H9 (cell line): ENCODE measurements around the gene RERE. TPM values are rescaled to one million over a fixed set of nuclear protein-coding genes. Genes with fewer than 3 reads are reported as not detected.

Source experiments
- DNase-seq: peaks from one replicate; pipeline ENCODE4 v3.0.0-alpha.2; 2017
- H2AFZ ChIP-seq: one replicate; pipeline ENCODE4 v1.6.1; 2013; ENCODE audit warnings: mild to moderate bottlenecking, low read length, control low read depth, moderate library complexity
- H2AK5ac ChIP-seq: 2 replicates; pipeline ENCODE4 v1.6.1; 2013; ENCODE audit warnings: low read length, control low read depth, mixed read lengths; ENCODE audit not compliant: insufficient read length
- H2BK120ac ChIP-seq: one replicate; pipeline ENCODE4 v1.6.1; 2013; ENCODE audit warnings: low read depth, mild to moderate bottlenecking, low read length, control low read depth, inconsistent platforms; ENCODE audit not compliant: poor library complexity, severe bottlenecking
- H2BK12ac ChIP-seq: 2 replicates; pipeline ENCODE4 v1.6.1; 2013; ENCODE audit warnings: low read length, control low read depth, mixed read lengths, low read depth; ENCODE audit not compliant: insufficient read length
- H2BK15ac ChIP-seq: 2 replicates; pipeline ENCODE4 v1.6.1; 2013; ENCODE audit warnings: low read depth, low read length, control low read depth
- H2BK20ac ChIP-seq: one replicate; pipeline ENCODE4 v1.6.1; 2013; ENCODE audit warnings: low read depth, mild to moderate bottlenecking, low read length, control low read depth, inconsistent platforms; ENCODE audit not compliant: poor library complexity, severe bottlenecking
- H2BK5ac ChIP-seq: 2 replicates; pipeline ENCODE4 v1.6.1; 2013; ENCODE audit warnings: low read length, control low read depth, mixed read lengths; ENCODE audit not compliant: insufficient read length
- H3K14ac ChIP-seq: 2 replicates; pipeline ENCODE4 v1.6.1; 2013; ENCODE audit warnings: low read length, control low read depth; ENCODE audit not compliant: insufficient read depth
- H3K18ac ChIP-seq: 2 replicates; pipeline ENCODE4 v1.6.1; 2013; ENCODE audit warnings: low read depth, mild to moderate bottlenecking, mixed read lengths, low read length, control low read depth; ENCODE audit not compliant: insufficient read length
- H3K23ac ChIP-seq: 2 replicates; pipeline ENCODE4 v1.6.1; 2013; ENCODE audit warnings: low read length, control low read depth, mixed read lengths, low read depth; ENCODE audit not compliant: insufficient read length
- H3K23me2 ChIP-seq: 2 replicates; pipeline ENCODE4 v1.6.1; 2013; ENCODE audit warnings: low read depth, mild to moderate bottlenecking, mixed read lengths, low read length, control low read depth; ENCODE audit not compliant: insufficient read length, poor library complexity, severe bottlenecking
- H3K27ac ChIP-seq: 2 replicates; pipeline ENCODE4 v1.5.1; 2013; ENCODE audit warnings: low read length, control low read depth, mixed read lengths, low read depth; ENCODE audit not compliant: insufficient read length
- H3K27me3 ChIP-seq: 2 replicates; pipeline ENCODE4 v1.6.1; 2013; ENCODE audit warnings: low read length, control low read depth, inconsistent platforms; ENCODE audit not compliant: insufficient read depth
- H3K4ac ChIP-seq: 2 replicates; pipeline ENCODE4 v1.6.1; 2013; ENCODE audit warnings: low read depth, mild to moderate bottlenecking, control low read depth, inconsistent platforms, low read length, moderate library complexity
- H3K4me1 ChIP-seq: 2 replicates; pipeline ENCODE4 v1.6.1; 2013; ENCODE audit warnings: low read length, control low read depth, inconsistent platforms; ENCODE audit not compliant: insufficient read depth
- H3K4me2 ChIP-seq: 2 replicates; pipeline ENCODE4 v1.6.1; 2013; ENCODE audit warnings: low read length, control low read depth, mixed read lengths; ENCODE audit not compliant: insufficient read length, insufficient read depth
- H3K56ac ChIP-seq: 2 replicates; pipeline ENCODE4 v1.6.1; 2013; ENCODE audit warnings: low read depth, mild to moderate bottlenecking, mixed read lengths, low read length, control low read depth; ENCODE audit not compliant: insufficient read length
- H3K79me1 ChIP-seq: 2 replicates; pipeline ENCODE4 v1.6.1; 2013; ENCODE audit warnings: low read depth, mild to moderate bottlenecking, moderate library complexity, low read length, control low read depth, inconsistent platforms; ENCODE audit not compliant: insufficient read depth, poor library complexity, severe bottlenecking
- H3K79me2 ChIP-seq: 2 replicates; pipeline ENCODE4 v1.6.1; 2013; ENCODE audit warnings: low read length, control low read depth, inconsistent platforms; ENCODE audit not compliant: insufficient read depth
- H3K9ac ChIP-seq: 2 replicates; pipeline ENCODE4 v1.6.1; 2013; ENCODE audit warnings: low read length, control low read depth, mixed read lengths; ENCODE audit not compliant: insufficient read length; ENCODE audit errors: extremely low read depth
- H3K9me3 ChIP-seq: one replicate; pipeline ENCODE4 v1.6.1; 2013; ENCODE audit warnings: low read depth, low read length, inconsistent platforms; ENCODE audit not compliant: control insufficient read depth
- H3T11ph ChIP-seq: one replicate; pipeline ENCODE4 v1.6.1; 2013; ENCODE audit warnings: mild to moderate bottlenecking, low read length, control low read depth, inconsistent platforms
- H4K20me1 ChIP-seq: one replicate; pipeline ENCODE4 v1.6.1; 2013; ENCODE audit not compliant: control insufficient read depth, insufficient read length, insufficient read depth
- H4K5ac ChIP-seq: 2 replicates; pipeline ENCODE4 v1.6.1; 2013; ENCODE audit warnings: low read depth, mild to moderate bottlenecking, mixed read lengths, low read length, control low read depth; ENCODE audit not compliant: insufficient read length
- H4K8ac ChIP-seq: replicated peaks from 2 replicates; pipeline ENCODE4 v1.6.1; 2013; ENCODE audit warnings: low read length, control low read depth, mixed read lengths, low read depth; ENCODE audit not compliant: insufficient read length
- H4K91ac ChIP-seq: 2 replicates; pipeline ENCODE4 v1.6.1; 2013; ENCODE audit warnings: low read depth, mild to moderate bottlenecking, moderate library complexity, mixed read lengths, low read length, control low read depth; ENCODE audit not compliant: insufficient read length
- H3K27ac Mint-ChIP-seq, 3 experiments: 2 replicates in 2 of 3; 3 replicates in 1 of 3; pipeline ENCODE4 v1.8.0; 2020 to 2021; ENCODE audit warnings: mixed read lengths in 3 of 3, mild to moderate bottlenecking in 1 of 3, moderate library complexity in 1 of 3
- H3K27me3 Mint-ChIP-seq: 2 replicates; pipeline ENCODE4 v1.8.0; 2021; ENCODE audit warnings: low read depth, mild to moderate bottlenecking, moderate library complexity, mixed read lengths
- H3K36me3 Mint-ChIP-seq, 3 experiments: 2 replicates in 2 of 3; 3 replicates in 1 of 3; pipeline ENCODE4 v1.8.0; 2020 to 2021; ENCODE audit warnings: low read depth in 3 of 3, mixed read lengths in 3 of 3; ENCODE audit not compliant: insufficient read depth in 1 of 3
- H3K4me1 Mint-ChIP-seq, 2 experiments: 2 replicates each; pipeline ENCODE4 v1.8.0; 2020; ENCODE audit warnings: mixed read lengths in 2 of 2
- H3K4me3 Mint-ChIP-seq, 2 experiments: 2 replicates in 1 of 2; 3 replicates in 1 of 2; pipeline ENCODE4 v1.8.0; 2020 to 2021; ENCODE audit warnings: mild to moderate bottlenecking in 2 of 2, mixed read lengths in 2 of 2, moderate library complexity in 1 of 2
- H3K9me3 Mint-ChIP-seq, 2 experiments: 2 replicates in 1 of 2; 3 replicates in 1 of 2; pipeline ENCODE4 v1.8.0; 2020; ENCODE audit warnings: mild to moderate bottlenecking in 2 of 2, mixed read lengths in 2 of 2, moderate library complexity in 1 of 2
- CTCF ChIP-seq: fragments of 200-600 bp; sonication (generic); conservative IDR thresholded peaks from 3 replicates; pipeline ENCODE4 v1.8.0; 2021; ENCODE audit warnings: antibody characterized with exemption, mild to moderate bottlenecking
- WGBS: extraction: QIAGEN DNeasy Blood & Tissue Kit; methylation state at CpG from one replicate; pipeline ENCODE4 v1.1.7; 2013; ENCODE audit warnings: missing lambda C conversion rate, low lambda C conversion rate, mixed read lengths; ENCODE audit not compliant: insufficient read length; ENCODE audit errors: extremely low coverage; 5-methylcytosine and 5-hydroxymethylcytosine counted together
- total RNA-seq: library from RNA; stranded (reverse); gene quantifications from 2 replicates; pipeline ENCODE4 v1.2.1, GENCODE V29; 2021

Gene RERE
- total RNA-seq, 1 experiment from 2014 or later: 103 TPM

- no peak overlapping the region for H3K4me2 ChIP-seq
- no peak overlapping the region for H4K5ac ChIP-seq
- no peaks in the 10 kb centered on the region for H3K9me3 ChIP-seq
- peaks cover 7 to 9% of the 10 kb centered on the region in 2 experiments for H3K4me1 Mint-ChIP-seq
- H2AK5ac ChIP-seq: no peak overlapping the region
- 100% methylated on average over 1 of the region's 2 CpGs for WGBS
- H2AFZ ChIP-seq: no peak overlapping the region
- no peak overlapping the region for H3K9ac ChIP-seq
- H3K18ac ChIP-seq: no peak overlapping the region
- H4K8ac ChIP-seq: no peak overlapping the region
- H3K4ac ChIP-seq: no peak overlapping the region
- H3K79me2 ChIP-seq: no peaks in the 10 kb centered on the region; the same call in 1 of the 2 replicates
- H3K56ac ChIP-seq: no peak overlapping the region
- no peak overlapping the region for H3T11ph ChIP-seq
- H3K79me1 ChIP-seq: no peaks in the 10 kb centered on the region
- H3K27ac Mint-ChIP-seq: no peak overlapping the region; a peak in 1 of 7 replicates
- H3K27me3 ChIP-seq: no peaks in the 10 kb centered on the region
- H3K9me3 Mint-ChIP-seq: no peaks in the 10 kb centered on the region; a peak in 1 of 5 replicates
- H2BK20ac ChIP-seq: no peak overlapping the region
- H3K27me3 Mint-ChIP-seq: no peaks in the 10 kb centered on the region
- H3K14ac ChIP-seq: no peak overlapping the region
- H3K23ac ChIP-seq: no peak overlapping the region
- DNase-seq: no peak
- H2BK120ac ChIP-seq: no peak overlapping the region
- H4K20me1 ChIP-seq: no peaks in the 10 kb centered on the region
- no peak for TF ChIP-seq CTCF
- no peak overlapping the region; a peak in 1 of 5 replicates for H3K4me3 Mint-ChIP-seq
- no peak overlapping the region for H4K91ac ChIP-seq
- H3K4me1 ChIP-seq: peaks cover 6% of the 10 kb centered on the region; the same call in 1 of the 2 replicates
- H2BK12ac ChIP-seq: no peak overlapping the region
- no peak overlapping the region for H2BK15ac ChIP-seq
- peaks cover 9 to 16% (median 16%) of the 10 kb centered on the region in 3 experiments; a peak in 6 of 7 replicates for H3K36me3 Mint-ChIP-seq
- H3K23me2 ChIP-seq: no peaks in the 10 kb centered on the region
- no peak overlapping the region for H2BK5ac ChIP-seq
- H3K27ac ChIP-seq: no peak overlapping the region
These were observed 292.7 kb downstream of the RERE start for GRCh38 chr1:8524627-8525157.
